Stimulated activated CD4-positive, alpha-beta T cell treated with anti-CD3 and anti-CD28 coated beads, TNF-alpha, amount 100 ng/mL, for 48 hours (primary cell): Measurements from ENCODE around the gene CAMK1D.
"Not testable (repeated sequence)": the region's sequence is repeated elsewhere in the genome, so short reads cannot be mapped to it uniquely, and the experiment has no call there.

Source experiments
- DNase-seq, 3 donors: peaks; one replicate each; pipeline ENCODE4 v3.0.0-alpha.2; 2020; ENCODE audit warnings: low read depth in 3 of 3

Gene CAMK1D

DNA sequence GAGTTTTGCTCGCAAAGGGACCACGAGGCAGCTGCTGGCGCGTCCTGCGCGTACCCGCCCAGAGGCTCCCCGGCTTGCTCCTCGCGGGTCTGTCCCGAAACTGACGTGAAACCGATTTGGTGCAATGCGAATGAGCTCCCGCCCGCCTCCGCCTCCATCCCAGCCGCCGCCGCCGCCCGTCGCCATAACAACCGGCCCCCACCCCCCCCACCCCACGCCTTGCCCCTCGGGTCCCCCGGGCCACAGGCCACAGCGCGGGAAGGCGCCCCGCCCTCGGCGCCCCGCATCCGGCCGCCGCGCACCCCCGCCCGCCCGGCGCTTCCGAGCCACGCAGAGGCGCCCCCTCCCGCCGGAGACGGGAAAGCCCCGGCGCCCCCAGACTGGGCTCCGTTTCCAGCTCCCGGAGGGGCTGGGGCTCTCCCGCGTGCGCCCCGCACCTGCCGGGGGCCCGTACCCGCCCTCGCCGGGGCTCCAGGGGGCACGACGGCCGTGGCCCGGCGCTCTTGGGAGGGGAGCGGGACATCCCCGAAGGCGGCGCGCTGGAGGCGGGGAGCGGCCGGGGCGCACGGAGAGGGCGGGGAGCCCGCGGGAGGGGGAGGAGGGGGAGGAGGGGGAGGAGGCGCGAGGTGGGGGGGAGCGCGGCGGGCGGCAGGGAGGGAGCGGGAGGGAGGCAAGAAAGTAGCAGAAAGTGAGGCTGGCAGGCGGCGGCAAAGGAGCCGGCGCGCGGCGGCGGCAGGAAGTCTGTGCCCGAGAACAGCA lies at the start of gene CAMK1D:
Gene CAMK1D, plus strand, starts transcription at position 678 of the 759 bp plus-strand sequence.
- DNase-seq, result peak; percentile 54 to 74 (median 63)

DNA sequence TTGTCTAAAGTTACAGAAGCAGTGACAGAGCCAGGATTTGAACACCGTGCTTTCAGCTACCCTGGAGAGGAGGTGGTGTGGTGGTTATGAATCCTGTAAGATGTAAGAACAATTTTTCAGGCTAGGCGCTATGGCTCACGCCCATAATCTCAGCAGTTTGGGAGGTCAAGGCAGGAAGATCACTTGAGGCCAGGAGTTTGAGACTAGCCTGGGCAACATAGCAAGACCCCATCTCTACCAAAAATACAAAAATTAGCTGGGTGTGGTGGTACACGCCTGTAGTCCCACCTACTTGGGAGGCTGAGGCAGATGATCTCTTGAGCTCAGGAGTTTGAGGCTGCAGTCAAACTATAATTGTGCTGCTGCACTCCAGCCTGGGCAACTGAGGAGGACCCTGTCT lies 48.3 kb upstream of the CAMK1D start:
- DNase-seq, result not testable (repeated sequence)

DNA sequence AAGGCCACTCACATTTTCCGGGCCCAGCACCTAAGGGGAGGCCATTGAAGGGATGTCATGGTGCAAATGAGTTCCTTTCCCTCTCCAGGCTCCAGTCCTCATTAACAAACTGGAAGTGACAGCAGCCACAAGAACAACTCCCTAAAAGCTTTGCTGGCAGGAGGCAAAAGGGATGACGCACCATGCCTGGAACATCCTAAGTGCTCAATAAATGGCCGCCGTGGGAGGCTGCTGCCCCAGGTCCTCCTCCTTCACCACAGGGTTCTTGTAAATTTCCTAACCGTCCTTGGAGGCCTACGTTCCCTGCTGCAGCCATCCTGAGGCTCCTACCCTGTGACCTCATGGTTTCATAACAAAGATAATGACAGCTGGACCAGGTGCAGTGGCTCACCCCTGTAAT lies 41.3 kb upstream of the CAMK1D start:
- no peak for DNase-seq

DNA sequence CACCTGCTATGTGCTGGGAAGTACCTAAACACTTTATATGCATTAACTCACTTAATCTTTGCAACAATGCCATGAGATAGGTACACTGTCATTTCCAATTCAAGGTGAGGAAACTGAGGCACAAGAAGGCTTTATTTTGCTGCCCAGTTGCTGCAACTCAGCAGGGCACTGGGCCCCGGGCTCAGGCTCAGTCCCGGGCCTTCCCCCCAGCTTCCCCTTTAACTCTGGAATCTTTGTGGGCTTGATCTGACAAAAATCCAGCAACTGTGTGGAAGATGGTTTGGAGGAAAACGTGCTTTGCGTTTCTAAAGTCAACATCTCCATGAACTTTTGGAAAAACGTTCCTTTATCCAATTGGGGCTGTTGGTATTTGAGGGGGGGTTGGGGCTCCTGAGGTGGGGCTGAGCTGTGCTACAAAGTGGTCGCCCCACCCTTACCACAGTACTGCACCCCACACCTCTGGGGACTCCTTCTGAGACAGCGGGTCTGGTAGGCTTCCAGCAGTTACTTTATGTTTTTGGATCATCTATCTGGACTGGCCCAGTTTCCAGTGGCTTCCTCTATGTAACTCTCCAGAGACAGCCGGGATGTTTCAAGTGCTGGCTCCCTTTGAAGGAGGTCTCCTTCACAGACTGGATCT lies 40.5 kb upstream of the CAMK1D start:
- DNase-seq, result no peak

DNA sequence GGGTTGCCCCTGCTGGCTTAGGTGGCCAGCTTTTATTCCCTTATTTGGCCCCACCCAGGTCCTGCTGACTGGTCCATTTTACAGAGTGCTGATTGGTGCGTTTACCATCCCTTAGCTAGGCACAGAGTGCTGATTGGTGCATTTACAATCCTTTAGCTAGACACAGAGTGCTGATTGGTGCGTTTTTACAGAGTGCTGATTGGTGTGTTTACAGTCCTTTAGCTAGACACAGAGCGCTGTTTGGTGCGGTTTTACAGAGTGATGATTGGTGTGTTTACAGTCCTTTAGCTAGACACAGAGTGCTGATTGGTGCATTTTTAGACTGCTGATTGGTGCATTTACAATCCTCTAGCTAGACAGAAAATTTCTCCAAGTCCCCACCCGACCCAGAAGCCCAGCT lies 39.6 kb upstream of the CAMK1D start:
- DNase-seq, result not testable (repeated sequence)

DNA sequence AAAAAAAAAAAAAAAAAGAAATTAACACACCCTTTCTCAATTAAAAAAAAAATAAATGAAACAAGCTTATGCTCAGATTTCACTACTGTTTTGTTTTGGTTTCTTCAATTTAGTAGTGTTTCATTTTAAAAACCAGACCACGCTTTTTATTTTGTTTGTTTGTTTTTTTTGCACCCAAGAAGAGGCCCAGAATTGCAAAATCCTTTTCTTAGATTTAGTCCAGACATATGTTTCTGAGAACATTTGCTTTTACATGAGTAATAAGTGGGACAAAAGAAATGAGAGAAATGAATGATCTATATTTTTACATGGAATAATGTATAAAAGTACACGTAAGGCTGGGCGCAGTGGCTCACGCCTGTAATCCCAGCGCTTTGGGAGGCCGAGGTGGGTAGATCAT lies 34.5 kb upstream of the CAMK1D start:
- no peak for DNase-seq

DNA sequence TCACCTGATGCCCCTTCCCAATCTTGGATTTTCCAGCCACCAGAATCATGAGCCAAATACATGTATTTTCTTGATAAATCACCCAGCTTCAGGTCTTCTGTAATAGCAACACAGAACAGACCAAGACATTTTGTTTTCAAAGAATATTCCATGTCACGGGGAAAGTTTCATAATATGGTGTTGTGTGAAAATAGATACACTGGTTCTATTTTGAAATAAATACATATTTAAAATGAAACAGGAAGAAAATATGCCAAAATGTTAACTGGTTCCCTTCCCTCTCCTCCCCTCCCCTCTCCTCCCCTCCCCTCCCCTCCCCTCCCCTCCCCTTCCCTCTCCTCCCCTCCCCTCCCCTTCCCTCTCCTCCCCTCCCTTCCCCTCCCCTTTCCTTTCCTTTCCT lies 30.3 kb upstream of the CAMK1D start:
- DNase-seq, result no peak

DNA sequence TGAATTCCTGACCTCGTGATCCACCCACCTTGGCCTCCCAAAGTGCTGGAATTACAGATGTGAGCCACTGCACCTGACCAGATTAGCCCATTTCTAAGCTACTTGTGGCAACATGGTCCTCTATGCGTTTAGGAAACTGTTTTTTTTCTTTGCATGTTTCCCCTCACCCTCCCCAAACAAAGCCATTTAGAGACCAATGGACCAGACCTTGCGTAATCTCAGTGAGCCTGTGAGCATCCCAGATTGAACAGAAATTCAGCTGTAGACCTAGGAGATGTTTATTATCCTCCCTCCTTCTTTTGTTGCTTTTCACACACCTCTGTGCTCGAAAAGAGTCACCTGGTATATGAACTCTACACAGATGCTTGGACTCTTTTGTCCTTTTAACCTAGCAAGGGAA lies 28.5 kb upstream of the CAMK1D start:
- DNase-seq, result no peak

DNA sequence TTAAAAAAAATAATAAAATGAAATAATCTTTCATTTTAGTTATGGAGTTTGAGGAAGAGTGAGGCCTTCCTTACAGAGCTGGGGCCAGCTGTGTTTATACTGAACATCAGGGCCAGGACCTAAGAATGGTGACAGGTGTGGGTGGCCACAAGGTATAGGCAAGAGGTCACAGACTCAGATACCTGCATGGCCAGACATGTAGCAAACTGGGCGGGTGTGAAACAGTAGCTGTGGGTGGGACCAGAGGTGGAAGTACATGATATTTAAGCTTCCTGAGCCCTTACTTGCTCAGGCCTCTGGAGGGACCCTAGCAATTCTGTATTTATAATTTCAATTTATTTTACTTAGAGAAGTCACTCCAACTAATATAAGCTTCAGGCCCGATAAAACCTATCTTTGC lies 27.7 kb upstream of the CAMK1D start:
- DNase-seq, result no peak

DNA sequence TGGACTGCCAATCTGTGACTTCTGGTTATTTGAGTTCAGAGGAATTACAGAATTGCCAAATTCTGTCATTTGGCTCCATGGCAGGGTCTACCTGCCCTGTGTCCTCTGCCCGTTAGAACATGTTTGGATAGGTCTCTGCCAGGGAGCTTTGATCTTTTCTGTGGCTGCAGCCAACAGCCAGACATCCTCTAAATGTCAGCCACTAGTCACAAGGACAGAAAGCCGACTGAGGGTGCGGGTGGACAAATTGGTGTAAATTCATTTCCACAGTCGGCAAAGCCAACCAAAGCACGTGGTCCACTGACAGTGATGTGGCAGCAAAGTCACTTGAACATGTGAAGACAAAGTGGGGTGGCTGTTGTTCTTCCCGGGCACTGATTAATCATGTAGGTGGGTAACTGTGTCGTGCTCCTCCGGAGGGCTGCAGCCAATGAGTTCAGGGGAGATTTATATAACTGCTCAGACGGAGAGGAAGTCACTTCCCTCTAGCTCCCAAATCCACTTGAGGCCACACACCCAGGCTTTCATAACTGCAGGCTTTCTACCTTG lies 26.7 kb upstream of the CAMK1D start:
- no peak for DNase-seq

DNA sequence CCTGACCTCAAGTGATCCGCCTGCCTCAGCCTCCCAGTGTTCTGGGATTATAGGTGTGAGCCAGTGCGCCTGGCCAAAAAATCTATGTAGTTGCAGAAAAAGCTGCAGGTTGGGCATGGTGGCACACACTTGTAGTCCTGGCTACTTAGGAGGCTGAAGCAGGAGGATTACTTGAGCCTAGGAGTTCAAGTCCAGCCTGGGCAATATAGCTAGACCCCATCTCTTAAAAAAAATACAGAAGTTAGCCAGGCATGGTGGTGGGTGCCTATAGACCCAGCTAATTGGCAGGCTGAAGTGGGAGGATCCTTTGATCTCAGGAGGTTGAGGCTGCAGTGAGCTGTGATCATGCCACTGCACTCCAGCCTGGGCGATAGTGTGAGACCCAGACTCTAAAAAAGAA lies 24.8 kb upstream of the CAMK1D start:
- DNase-seq, result no peak

DNA sequence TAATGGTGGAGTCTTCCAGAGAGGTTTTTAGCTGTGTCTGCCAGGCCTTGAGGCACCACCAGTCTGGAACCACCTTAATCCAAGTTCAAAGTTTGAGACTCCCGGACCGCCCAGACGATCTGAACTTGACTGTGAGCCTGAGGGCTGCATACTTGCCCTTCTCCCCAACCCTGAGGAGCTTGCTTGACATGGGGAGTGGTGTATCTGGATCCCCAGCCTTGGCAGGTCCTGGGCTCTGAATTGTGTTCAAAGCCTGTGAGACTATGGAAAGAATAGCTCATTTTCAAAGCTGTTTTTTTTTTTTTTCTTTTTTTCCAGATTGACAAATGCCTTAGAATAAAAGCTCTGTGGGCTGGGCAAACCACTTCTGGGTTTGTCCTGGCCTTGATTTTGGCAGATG lies 22.3 kb upstream of the CAMK1D start:
- DNase-seq, result no peak

DNA sequence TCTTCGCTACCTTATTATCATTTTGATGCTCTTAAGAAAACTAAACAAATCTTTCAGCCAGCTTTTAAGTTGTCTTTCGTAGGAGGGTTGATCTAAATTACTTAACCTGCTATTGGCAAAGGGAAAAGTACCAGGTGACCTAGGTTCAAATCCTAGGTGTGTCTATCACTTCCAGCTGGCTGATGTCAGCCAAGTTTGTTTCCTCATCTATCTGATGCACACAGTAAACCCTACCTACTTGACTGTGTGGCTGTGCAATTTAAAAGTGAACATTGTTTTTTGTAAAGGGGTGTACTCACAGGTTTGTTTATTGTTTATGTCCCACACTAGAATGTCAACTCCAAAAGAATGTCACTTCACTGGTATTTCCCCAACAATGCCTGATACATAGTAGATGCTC lies 21.9 kb upstream of the CAMK1D start:
- DNase-seq, result no peak

DNA sequence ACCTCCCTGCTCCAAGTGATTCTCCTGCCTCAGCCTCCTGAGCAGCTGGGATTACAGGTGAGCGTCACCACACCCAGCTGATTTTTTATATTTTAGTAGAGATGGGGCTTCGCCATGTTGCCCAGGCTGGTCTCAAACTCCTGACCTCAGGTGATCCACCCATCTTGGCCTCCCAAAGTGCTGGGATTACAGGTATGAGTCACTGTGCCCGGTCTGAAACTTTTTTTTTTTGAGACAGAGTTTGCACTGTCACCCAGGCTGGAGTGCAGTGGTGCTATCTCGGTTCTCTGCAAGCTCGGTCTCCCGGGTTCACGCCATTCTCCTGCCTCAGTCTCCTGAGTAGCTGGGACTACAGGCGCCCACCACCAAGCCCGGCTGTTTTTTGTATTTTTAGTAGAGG lies 21.0 kb upstream of the CAMK1D start:
- DNase-seq, result not testable (repeated sequence)

DNA sequence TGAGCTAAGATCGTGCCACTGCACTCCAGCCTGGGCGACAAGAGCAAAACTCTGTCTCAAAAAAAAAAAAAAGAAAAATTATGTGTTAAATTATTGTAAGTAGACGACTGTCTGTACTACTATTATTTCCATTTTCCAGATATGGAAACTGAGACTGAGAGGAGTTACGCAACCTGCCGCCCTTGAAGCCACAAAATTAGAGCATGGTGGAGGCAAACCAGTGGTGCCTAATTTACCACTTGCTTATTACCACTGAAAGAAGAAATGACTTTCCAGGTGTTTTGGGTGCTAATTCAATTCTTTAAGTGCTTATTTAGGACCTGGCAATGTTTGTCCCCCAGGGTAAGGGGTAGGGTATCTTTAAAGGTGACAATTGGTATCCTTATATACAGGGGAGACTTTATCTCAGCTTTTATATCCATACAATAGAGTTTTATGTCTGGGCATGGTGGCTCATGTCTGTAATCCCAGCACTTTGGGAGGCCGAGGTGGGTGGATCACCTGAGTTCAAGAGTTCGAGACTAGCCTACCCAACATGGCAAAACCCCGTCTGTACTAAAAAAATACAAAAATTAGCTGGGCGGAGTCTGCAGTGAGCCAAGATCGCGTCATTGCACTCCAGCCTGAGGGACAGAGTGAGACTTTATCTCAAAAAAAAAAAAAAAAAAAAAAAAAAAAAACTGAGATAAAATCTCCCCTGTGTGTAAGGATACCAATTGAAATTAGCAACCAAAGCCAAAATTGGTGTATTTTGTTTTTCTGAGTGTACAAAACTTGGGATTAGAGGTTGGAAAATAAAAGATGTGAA lies 16.6 kb upstream of the CAMK1D start:
- no peak for DNase-seq

DNA sequence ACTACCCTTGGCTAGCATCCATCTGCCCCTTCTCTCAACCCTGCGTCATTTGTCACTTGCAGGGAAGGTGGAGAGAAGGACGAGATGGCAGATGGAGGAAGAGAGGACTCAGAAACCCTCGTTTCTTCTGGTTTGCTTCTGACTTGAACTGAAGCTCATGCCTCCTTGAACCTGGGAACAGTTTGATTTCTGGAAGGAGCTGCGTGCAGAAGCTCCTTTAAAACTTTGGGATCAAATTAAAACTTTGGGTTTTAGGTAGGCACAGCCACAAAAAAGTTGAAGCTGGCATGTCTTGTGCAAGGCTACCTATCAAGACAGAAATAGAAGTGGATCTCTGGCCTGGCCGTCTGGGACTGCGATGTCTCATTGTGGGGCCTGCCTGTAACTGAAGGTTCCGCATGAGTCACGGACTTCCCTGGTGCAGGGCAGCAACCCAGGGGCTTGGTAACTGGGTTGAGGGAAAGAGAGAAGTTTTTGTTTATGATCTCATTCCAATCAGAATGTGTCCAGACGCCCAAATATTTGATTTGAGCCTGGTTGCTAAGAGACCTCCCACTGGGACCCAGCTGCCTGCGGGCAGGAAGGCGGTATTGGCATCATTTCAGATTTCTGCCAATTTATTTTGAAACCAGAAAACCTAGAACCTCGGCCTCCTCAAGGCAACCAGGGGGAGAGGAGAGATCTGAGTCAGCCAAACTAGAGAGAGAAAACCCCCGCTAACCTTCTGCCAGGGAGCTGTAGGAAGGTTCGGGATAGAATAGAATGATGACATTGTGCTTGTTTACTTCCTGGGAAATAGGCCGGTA lies 15.8 kb upstream of the CAMK1D start:
- peak in 2 of 3 donors; percentile 37 to 39 for DNase-seq

DNA sequence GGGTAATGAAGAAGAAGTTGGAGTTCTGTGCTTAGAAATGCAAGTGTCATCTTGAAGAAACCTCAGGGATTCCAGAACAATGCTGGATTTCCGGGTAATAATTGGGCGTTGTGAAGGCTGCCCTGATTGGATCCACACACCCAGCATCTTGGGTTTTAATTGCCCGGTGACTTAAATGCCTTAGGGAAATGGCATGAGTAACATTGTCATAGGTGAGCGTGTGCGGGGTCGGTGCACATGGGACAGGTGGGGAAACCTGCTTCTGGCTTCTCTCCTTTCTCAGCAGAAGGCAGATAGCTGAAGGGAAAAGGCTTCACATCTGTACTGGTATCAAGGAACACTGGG lies 15.2 kb upstream of the CAMK1D start:
- no peak for DNase-seq

DNA sequence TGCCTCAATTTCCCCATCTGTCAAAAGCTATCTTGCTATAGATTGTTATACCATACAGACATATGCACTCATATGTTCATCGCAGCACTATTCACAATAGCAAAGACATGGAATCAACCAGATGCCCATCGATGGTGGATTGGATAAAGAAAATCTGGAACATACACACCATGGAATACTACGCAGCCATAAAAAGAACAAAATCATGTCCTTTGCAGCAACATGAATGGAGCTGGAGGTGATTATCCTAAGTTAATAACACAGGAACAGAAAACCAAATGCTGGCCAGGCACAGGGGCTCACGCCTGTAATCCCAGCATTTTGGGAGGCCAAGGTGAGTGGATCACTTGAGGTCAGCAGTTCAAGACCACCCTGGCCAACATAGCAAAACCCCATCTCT lies 14.2 kb upstream of the CAMK1D start:
- not testable (repeated sequence) for DNase-seq

DNA sequence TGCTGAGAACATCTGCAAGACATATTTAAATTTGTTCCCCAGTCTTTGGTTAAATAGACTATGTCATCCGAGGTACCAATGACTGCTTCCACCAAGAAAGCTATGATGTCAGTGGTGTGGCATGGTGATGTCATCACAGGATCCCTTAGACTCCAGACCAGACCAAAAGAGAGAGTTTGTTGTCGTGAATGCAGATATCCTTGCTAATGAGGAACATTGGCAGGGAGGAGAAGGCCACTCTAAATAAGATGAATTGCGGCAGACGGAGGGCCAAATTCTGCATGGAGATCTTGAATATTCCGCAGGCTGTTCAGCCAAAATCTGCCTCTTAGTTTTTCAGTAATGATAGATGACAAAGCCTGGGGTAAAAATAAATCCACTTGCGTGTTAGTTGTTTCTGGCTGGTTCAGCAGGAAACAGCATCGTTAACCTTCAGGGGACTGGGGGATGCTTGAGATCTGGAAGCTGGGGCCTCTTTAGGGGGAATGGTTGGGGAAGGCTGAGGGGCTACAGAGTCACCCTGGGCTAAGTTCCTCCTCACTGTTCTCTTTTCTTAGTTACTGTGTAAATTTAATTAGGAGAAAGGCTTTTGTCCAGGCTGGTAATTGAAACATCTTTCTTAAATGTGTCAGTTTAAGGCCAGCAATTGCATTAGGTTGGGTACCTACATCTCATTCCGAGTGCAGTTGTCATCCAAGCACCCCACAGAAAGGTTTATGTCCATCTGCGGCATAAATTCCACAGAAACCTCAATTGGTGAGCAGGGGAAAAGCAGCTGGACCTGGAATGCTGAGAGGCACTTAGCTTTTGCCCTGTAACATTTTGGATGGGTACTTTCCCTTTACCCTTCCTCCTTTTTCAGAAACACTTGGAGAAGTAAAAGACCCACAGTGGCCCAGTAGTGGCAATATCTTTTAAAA lies 11.6 kb upstream of the CAMK1D start:
- no peak for DNase-seq

DNA sequence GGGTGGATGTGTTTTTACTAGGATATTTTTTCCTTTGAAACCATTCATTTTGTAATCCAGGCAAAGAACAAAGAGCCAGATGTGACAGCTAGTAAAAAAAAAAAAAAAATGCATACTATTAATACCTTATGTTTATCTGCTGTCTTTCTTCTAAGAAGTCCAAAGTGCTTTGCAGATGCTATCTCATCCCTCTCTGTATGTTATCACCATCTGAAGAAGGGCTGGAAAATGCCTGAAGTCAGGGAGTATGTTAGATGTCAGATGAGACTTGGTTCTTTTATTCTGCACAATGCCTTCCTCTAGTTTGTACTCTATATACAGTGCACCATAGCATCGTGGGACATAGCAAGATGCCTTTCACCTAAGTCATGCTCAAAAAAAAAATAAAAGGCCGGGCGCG lies 10.4 kb upstream of the CAMK1D start:
- DNase-seq, result no peak

DNA sequence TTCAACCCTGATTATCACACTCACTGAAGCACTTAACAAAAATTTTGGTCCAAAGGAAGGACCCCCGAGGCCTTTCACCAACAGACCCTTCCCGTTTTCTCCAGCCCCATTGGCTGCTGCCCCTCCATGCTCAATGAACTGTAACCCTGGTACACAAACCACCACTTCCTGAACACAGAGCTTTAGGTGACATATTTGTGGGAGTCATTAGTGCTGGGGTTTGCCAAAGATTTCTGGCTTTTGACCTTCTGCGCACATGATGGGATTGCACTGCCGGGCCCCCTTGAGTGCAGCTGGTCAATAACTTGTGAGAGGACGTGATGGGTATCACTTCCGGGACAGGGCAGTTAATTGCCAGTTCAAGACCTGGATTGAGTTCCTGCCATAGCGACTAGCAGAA lies 9.0 kb upstream of the CAMK1D start:
- DNase-seq, result no peak
